DND-41 (cell line): ENCODE results near the gene SEC22A.

Source experiments
- ATAC-seq: fragments of 200-7000 bp; cut with Tn5 transposase; 3 replicates; pipeline ENCODE4 v1.9.1; 2021; ENCODE audit warnings: low read depth; ENCODE audit not compliant: insufficient read depth
- DNase-seq: peaks from one replicate; pipeline ENCODE4 v3.0.0-alpha.2; 2020
- H2AFZ ChIP-seq: 2 replicates; pipeline ENCODE4 v1.6.0; 2012; ENCODE audit warnings: low read depth, low read length
- H3K27ac ChIP-seq: 2 replicates; pipeline ENCODE4 v1.5.1; 2012; ENCODE audit warnings: low read length, inconsistent platforms
- H3K27me3 ChIP-seq: fragments of 200-600 bp; sonication (generic); 2 replicates; pipeline ENCODE4 v1.6.0; 2012; ENCODE audit warnings: low read length, mild to moderate bottlenecking, inconsistent platforms; ENCODE audit not compliant: insufficient read depth, poor library complexity
- H3K36me3 ChIP-seq: 2 replicates; pipeline ENCODE4 v1.5.1; 2012; ENCODE audit warnings: low read length, inconsistent platforms; ENCODE audit not compliant: insufficient read depth
- H3K4me1 ChIP-seq: 2 replicates; pipeline ENCODE4 v1.5.1; 2012; ENCODE audit warnings: mild to moderate bottlenecking, low read length; ENCODE audit not compliant: insufficient read depth
- H3K4me2 ChIP-seq: 2 replicates; pipeline ENCODE4 v1.6.0; 2012; ENCODE audit warnings: mild to moderate bottlenecking, moderate library complexity, low read length, inconsistent platforms; ENCODE audit not compliant: insufficient read depth
- H3K4me3 ChIP-seq, 2 experiments: fragments of 200-600 bp in 1 of 2; shearing (Covaris generic) in 1 of 2; 2 replicates each; pipeline ENCODE4 v1.5.1; 2012 to 2016; ENCODE audit warnings: inconsistent platforms in 2 of 2, low read length in 2 of 2, mild to moderate bottlenecking in 2 of 2, low read depth in 1 of 2, moderate library complexity in 1 of 2
- H3K79me2 ChIP-seq: 2 replicates; pipeline ENCODE4 v1.6.0; 2012; ENCODE audit warnings: low read length, inconsistent platforms; ENCODE audit not compliant: insufficient read depth
- H3K9ac ChIP-seq: 2 replicates; pipeline ENCODE4 v1.6.0; 2012; ENCODE audit warnings: low read depth, mild to moderate bottlenecking, inconsistent platforms, low read length, moderate library complexity
- H3K9me3 ChIP-seq: 2 replicates; pipeline ENCODE4 v1.5.1; 2012; ENCODE audit warnings: low read length, moderate library complexity, mild to moderate bottlenecking, inconsistent platforms; ENCODE audit not compliant: insufficient read depth, severe bottlenecking
- H4K20me1 ChIP-seq: 2 replicates; pipeline ENCODE4 v1.6.0; 2012; ENCODE audit warnings: low read length; ENCODE audit not compliant: insufficient read depth
- EZH2 ChIP-seq: IDR thresholded peaks from 3 replicates; pipeline ENCODE4 v1.6.1; 2012; ENCODE audit warnings: borderline replicate concordance, low read depth, mild to moderate bottlenecking, moderate library complexity, low read length, inconsistent platforms; ENCODE audit not compliant: severe bottlenecking
- TF ChIP-seq, protein P1 (sequence below): IDR thresholded peaks from 2 replicates; pipeline ENCODE4 v1.5.1; 2012; ENCODE audit warnings: borderline replicate concordance, low read length, moderate library complexity, mild to moderate bottlenecking; ENCODE audit not compliant: poor library complexity, severe bottlenecking; ENCODE audit errors: extremely low read depth

The SEC22A gene

DNA sequence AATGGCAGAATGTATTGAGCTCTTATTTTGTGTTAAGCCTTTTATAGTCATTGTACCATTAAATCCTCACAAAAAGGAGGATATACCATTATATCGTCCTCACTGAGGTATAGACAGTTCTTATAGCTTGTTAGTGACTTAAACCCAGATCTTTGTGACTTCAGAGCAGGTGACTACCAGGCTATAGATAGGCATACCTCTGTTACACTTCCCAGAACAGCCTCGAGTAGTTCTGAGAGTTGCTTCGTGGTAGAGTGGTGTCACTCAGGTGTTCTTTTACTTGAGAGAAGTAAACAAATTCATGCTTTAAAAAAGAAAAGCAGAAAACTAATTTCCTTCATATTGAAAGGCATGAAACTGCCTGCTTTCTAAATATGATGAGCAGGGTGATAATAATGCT lies 59.9 kb downstream of the SEC22A start:
- H3K4me2 ChIP-seq, result no peak overlapping the region
- TF ChIP-seq EZH2, result no peak
- TF ChIP-seq, protein P1, sequence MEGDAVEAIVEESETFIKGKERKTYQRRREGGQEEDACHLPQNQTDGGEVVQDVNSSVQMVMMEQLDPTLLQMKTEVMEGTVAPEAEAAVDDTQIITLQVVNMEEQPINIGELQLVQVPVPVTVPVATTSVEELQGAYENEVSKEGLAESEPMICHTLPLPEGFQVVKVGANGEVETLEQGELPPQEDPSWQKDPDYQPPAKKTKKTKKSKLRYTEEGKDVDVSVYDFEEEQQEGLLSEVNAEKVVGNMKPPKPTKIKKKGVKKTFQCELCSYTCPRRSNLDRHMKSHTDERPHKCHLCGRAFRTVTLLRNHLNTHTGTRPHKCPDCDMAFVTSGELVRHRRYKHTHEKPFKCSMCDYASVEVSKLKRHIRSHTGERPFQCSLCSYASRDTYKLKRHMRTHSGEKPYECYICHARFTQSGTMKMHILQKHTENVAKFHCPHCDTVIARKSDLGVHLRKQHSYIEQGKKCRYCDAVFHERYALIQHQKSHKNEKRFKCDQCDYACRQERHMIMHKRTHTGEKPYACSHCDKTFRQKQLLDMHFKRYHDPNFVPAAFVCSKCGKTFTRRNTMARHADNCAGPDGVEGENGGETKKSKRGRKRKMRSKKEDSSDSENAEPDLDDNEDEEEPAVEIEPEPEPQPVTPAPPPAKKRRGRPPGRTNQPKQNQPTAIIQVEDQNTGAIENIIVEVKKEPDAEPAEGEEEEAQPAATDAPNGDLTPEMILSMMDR, result no peak

DNA sequence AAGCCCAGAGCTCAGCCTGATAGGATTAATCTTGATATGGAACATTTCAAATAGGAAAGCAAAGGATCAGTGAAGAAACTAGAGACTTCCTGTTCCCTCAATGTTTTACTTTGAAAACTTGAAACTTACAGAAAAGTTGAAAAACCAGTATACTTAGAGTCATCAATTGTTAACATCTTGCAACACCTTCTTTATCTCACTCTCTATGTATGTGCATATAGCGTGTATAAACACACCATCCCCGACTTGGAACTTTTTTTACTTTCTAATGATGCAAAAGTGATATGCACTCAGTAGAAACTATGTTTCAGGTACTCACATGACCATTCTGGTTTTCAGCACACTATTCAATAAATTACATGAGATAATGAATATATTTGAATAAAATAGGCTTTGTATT lies 60.5 kb downstream of the SEC22A start:
- Histone ChIP-seq H3K36me3 (peaks cover 10% of the 10 kb centered on the region; the same call in 1 of the 2 replicates), H3K79me2 (no peaks in the 10 kb centered on the region), H3K4me3 (no peak overlapping the region), H3K4me2 (no peak overlapping the region), H3K27me3 (no peaks in the 10 kb centered on the region), H3K4me1 (no peaks in the 10 kb centered on the region), H3K9me3 (no peaks in the 10 kb centered on the region), H2AFZ (no peak overlapping the region), H3K27ac (no peak overlapping the region), H3K9ac (no peak overlapping the region), H4K20me1 (no peaks in the 10 kb centered on the region)
- no peak for DNase-seq
- no peak for ATAC-seq
- TF ChIP-seq, protein P1, result no peak
- no peak for TF ChIP-seq EZH2

More for the DNA sequence above, 59.9 kb downstream of the SEC22A start:
- Histone ChIP-seq H3K27ac (no peak overlapping the region), H3K79me2 (no peaks in the 10 kb centered on the region), H3K27me3 (no peaks in the 10 kb centered on the region), H3K4me1 (no peaks in the 10 kb centered on the region), H3K36me3 (peaks cover 8% of the 10 kb centered on the region; the same call in 1 of the 2 replicates), H4K20me1 (no peaks in the 10 kb centered on the region), H3K4me3 (no peak overlapping the region), H3K9ac (no peak overlapping the region), H3K9me3 (no peaks in the 10 kb centered on the region), H2AFZ (no peak overlapping the region)
- DNase-seq (no peak), ATAC-seq (no peak)

DNA sequence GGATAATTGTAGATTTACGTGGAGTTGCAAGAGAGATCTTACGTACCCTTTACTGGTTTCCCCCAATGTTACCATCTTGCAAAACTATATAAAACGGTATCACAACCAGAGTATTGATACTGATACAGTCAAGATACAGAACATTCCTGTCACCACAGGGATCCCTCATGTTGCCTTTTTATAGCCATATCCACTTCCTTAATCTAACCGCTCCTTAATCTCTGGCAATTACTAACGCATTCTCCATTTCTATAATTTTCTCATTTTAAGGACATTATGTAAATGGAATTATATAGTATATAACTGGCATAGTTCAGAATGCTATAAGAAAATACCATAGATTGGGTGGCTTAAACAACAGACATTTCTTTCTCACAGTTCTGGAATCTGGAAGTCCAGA lies 61.1 kb downstream of the SEC22A start:
- Histone ChIP-seq H3K9me3 (no peaks in the 10 kb centered on the region), H3K4me1 (no peaks in the 10 kb centered on the region), H3K36me3 (peaks cover 14% of the 10 kb centered on the region; the same call in 1 of the 2 replicates), H3K4me3 (no peak overlapping the region), H3K27ac (no peak overlapping the region), H2AFZ (no peak overlapping the region), H3K4me2 (no peak overlapping the region), H3K9ac (no peak overlapping the region), H3K79me2 (no peaks in the 10 kb centered on the region), H3K27me3 (no peaks in the 10 kb centered on the region), H4K20me1 (no peaks in the 10 kb centered on the region)
- DNase-seq (no peak), ATAC-seq (no peak)
- no peak for TF ChIP-seq EZH2
- TF ChIP-seq, protein P1, result no peak

DNA sequence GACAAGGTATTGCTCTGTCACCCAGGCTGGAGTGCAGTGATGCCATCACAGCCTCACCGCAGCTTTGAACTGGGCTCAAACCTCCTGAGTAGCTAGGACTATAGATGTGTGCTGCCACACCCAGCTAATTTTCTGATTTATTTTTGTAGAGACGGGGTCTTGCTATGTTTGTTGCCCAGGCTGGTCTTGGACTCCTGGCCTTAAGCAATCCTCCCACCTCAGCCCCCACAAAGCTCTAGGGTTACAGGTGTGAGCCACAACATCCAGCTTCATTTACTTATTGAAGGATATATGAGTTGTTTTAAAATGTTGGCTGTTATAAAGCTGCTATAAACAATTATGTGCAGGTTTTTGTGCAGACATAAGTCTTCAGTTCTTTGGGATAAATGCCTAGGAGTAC lies 62.2 kb downstream of the SEC22A start:
- H3K4me3 ChIP-seq, result no peak overlapping the region
- peaks cover 18% of the 10 kb centered on the region; the same call in 1 of the 2 replicates for H3K36me3 ChIP-seq
- no peak overlapping the region for H3K27ac ChIP-seq

More for the DNA sequence above, 62.2 kb downstream of the SEC22A start:
- DNase-seq (no peak), ATAC-seq (no peak)
- no peaks in the 10 kb centered on the region for H3K4me1 ChIP-seq
- no peaks in the 10 kb centered on the region for H3K9me3 ChIP-seq
- H2AFZ ChIP-seq, result no peak overlapping the region
- H3K79me2 ChIP-seq, result no peaks in the 10 kb centered on the region
- H4K20me1 ChIP-seq, result no peaks in the 10 kb centered on the region
- H3K4me2 ChIP-seq, result no peak overlapping the region
- H3K9ac ChIP-seq, result no peak overlapping the region
- no peaks in the 10 kb centered on the region for H3K27me3 ChIP-seq
- TF ChIP-seq, protein P1, result no peak
- no peak for TF ChIP-seq EZH2
